Measurements from ENCODE around the gene PLXDC2.

The PLXDC2 gene

DNA sequence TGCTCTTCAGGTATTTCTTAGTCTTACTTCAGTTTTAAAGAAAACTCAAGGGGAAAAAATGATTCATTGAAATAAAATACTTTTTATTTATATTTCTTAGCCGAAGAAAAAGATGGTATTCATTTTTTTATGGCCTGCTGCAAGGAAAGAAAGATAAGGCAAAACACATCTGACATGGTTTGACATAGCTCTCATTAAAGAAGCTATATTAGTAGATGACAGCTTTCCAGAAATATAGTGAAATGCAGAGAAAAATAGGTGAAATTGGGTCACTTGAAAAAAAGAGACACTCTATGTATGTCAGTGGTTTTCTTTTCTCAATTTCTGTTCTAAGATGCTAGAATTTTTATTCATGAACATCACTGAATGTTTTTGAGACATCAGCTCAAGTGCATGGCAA lies 438.3 kb downstream of the PLXDC2 start:
- Histone ChIP-seq H3F3A (ENCODE audit: insufficient read depth, low read length) (no peaks in the 10 kb centered on the region), H3K27ac (ENCODE audit: low read depth, low read length, poor library complexity, severe bottlenecking) (no peak overlapping the region), H3K27me3 (ENCODE audit: insufficient read depth, low read length) (no peaks in the 10 kb centered on the region), H2AFZ (ENCODE audit: low read length) (no peak overlapping the region), H3K79me2 (ENCODE audit: insufficient read depth, low read length) (no peaks in the 10 kb centered on the region), H3K4me1 (ENCODE audit: insufficient read depth, low read length, severe bottlenecking) (no peaks in the 10 kb centered on the region), H3K9ac (ENCODE audit: low read length) (no peak overlapping the region), H3K4me2 (ENCODE audit: low read length) (no peak overlapping the region), H3K9me2 (ENCODE audit: low read depth, low read length) (no peaks in the 10 kb centered on the region), H3K4me3 (ENCODE audit: low read depth, low read length, poor library complexity, severe bottlenecking) (no peak overlapping the region), H3K36me3 (ENCODE audit: insufficient read depth, low read length) (no peaks in the 10 kb centered on the region), H3K9me3 (ENCODE audit: low read length) (no peaks in the 10 kb centered on the region), H4K20me1 (ENCODE audit: insufficient read depth, low read length) (no peaks in the 10 kb centered on the region)
- TF ChIP-seq EZH2 (IDR thresholded peaks at IDR 0.05; ENCODE audit: borderline replicate concordance, low read length): no peak
- TF ChIP-seq, protein P1, sequence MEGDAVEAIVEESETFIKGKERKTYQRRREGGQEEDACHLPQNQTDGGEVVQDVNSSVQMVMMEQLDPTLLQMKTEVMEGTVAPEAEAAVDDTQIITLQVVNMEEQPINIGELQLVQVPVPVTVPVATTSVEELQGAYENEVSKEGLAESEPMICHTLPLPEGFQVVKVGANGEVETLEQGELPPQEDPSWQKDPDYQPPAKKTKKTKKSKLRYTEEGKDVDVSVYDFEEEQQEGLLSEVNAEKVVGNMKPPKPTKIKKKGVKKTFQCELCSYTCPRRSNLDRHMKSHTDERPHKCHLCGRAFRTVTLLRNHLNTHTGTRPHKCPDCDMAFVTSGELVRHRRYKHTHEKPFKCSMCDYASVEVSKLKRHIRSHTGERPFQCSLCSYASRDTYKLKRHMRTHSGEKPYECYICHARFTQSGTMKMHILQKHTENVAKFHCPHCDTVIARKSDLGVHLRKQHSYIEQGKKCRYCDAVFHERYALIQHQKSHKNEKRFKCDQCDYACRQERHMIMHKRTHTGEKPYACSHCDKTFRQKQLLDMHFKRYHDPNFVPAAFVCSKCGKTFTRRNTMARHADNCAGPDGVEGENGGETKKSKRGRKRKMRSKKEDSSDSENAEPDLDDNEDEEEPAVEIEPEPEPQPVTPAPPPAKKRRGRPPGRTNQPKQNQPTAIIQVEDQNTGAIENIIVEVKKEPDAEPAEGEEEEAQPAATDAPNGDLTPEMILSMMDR (IDR thresholded peaks at IDR 0.05; ENCODE audit: low read length): no peak

DNA sequence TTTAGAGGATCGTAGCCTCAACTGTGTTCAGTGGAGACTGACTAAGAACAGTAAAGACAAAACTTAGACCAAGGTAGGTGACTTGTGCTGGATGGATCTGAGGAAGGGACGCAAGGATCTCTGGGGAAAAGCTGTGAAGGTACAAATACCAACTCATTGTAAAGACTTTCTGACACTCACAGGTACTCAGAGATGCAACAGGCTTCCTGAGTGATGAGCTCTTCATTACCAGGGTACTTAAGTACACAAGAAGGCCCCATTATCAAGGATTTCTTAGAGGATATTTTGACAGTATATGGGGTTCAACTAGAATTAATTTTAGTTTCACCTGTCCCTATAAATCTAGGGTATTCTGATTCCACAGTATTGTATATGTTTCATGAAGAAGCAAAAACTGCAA lies 440.7 kb downstream of the PLXDC2 start:
- Histone ChIP-seq H3K9ac (ENCODE audit: low read length) (no peak overlapping the region), H3F3A (ENCODE audit: insufficient read depth, low read length) (no peaks in the 10 kb centered on the region), H3K36me3 (ENCODE audit: insufficient read depth, low read length) (no peaks in the 10 kb centered on the region), H3K4me3 (ENCODE audit: low read depth, low read length, poor library complexity, severe bottlenecking) (no peak overlapping the region), H3K4me1 (ENCODE audit: insufficient read depth, low read length, severe bottlenecking) (no peaks in the 10 kb centered on the region), H3K4me2 (ENCODE audit: low read length) (no peak overlapping the region), H3K27ac (ENCODE audit: low read depth, low read length, poor library complexity, severe bottlenecking) (no peak overlapping the region), H3K27me3 (ENCODE audit: insufficient read depth, low read length) (no peaks in the 10 kb centered on the region), H4K20me1 (ENCODE audit: insufficient read depth, low read length) (no peaks in the 10 kb centered on the region), H2AFZ (ENCODE audit: low read length) (no peak overlapping the region), H3K9me3 (ENCODE audit: low read length) (no peaks in the 10 kb centered on the region), H3K79me2 (ENCODE audit: insufficient read depth, low read length) (no peaks in the 10 kb centered on the region), H3K9me2 (ENCODE audit: low read depth, low read length) (no peaks in the 10 kb centered on the region)
- no peak for TF ChIP-seq EZH2 (IDR thresholded peaks at IDR 0.05; ENCODE audit: borderline replicate concordance, low read length)
- TF ChIP-seq, protein P1 (IDR thresholded peaks at IDR 0.05; ENCODE audit: low read length): no peak

DNA sequence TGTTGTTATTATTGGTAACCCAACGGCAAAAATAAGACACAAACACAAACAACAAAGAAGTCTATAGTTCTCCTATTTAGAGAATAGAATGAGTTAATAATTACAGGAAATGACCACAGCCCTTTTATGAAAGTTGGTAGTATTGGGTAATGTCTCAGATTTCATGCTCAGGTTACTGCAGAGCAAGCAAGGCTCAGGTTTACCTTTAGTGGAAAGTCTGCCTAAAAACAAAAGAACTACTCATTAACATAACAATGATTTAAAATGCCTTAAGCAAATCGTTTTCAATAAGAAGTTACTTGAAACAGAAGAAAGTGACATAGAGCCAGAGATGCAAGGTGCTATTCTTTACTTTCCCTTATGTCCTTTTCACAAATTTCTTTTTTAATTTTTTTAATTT lies 441.2 kb downstream of the PLXDC2 start:
- Histone ChIP-seq H3K79me2 (ENCODE audit: insufficient read depth, low read length) (no peaks in the 10 kb centered on the region), H3K4me3 (ENCODE audit: low read depth, low read length, poor library complexity, severe bottlenecking) (no peak overlapping the region), H2AFZ (ENCODE audit: low read length) (no peak overlapping the region), H3K27ac (ENCODE audit: low read depth, low read length, poor library complexity, severe bottlenecking) (no peak overlapping the region), H3K36me3 (ENCODE audit: insufficient read depth, low read length) (no peaks in the 10 kb centered on the region), H3K4me1 (ENCODE audit: insufficient read depth, low read length, severe bottlenecking) (no peaks in the 10 kb centered on the region), H3K4me2 (ENCODE audit: low read length) (no peak overlapping the region), H3K9ac (ENCODE audit: low read length) (no peak overlapping the region), H3K27me3 (ENCODE audit: insufficient read depth, low read length) (no peaks in the 10 kb centered on the region), H3K9me2 (ENCODE audit: low read depth, low read length) (no peaks in the 10 kb centered on the region), H4K20me1 (ENCODE audit: insufficient read depth, low read length) (no peaks in the 10 kb centered on the region), H3K9me3 (ENCODE audit: low read length) (no peaks in the 10 kb centered on the region), H3F3A (ENCODE audit: insufficient read depth, low read length) (no peaks in the 10 kb centered on the region)
- TF ChIP-seq EZH2 (IDR thresholded peaks at IDR 0.05; ENCODE audit: borderline replicate concordance, low read length): no peak
- TF ChIP-seq, protein P1 (IDR thresholded peaks at IDR 0.05; ENCODE audit: low read length): no peak
